SH-SY5Y (cell line): ENCODE measurements around the gene C16orf74.

ENCODE experiments used
- GATA2 ChIP-seq: IDR thresholded peaks from 2 replicates; pipeline ENCODE4 v1.6.1; 2011; ENCODE audit warnings: mild to moderate bottlenecking, low read depth, low read length
- GATA3 ChIP-seq: IDR thresholded peaks from 2 replicates; pipeline ENCODE4 v1.6.1; 2011; ENCODE audit warnings: low read depth, mild to moderate bottlenecking, low read length, moderate library complexity

C16orf74 gene

GRCh38 chr16:85689950-85690320 lies 61.0 kb downstream of the C16orf74 start:
- TF ChIP-seq GATA2 (no peak), GATA3 (no peak)

GRCh38 chr16:85689285-85689949 lies 61.5 kb downstream of the C16orf74 start:
- TF ChIP-seq GATA2 (no peak), GATA3 (no peak)

- TF ChIP-seq GATA2 (no peak), GATA3 (no peak)
These were observed 62.2 kb downstream of the C16orf74 start, which contains the start of gene GINS2 for GRCh38 chr16:85688586-85689284. TSS of gene GINS2 (minus strand) at chr16:85688954. CDS start at chr16:85688898, 56 bp downstream.

GRCh38 chr16:85687651-85688471 lies 63.0 kb downstream of the C16orf74 start:
- TF ChIP-seq GATA3 = no peak
- TF ChIP-seq GATA2 = no peak

GRCh38 chr16:85686912-85687591 lies 63.8 kb downstream of the C16orf74 start:
- TF ChIP-seq GATA2 (no peak), GATA3 (no peak)

- TF ChIP-seq GATA3 (no peak), GATA2 (no peak)
These were observed 65.6 kb downstream of the C16orf74 start for GRCh38 chr16:85685251-85685650.

GRCh38 chr16:85683363-85683762 lies 67.5 kb downstream of the C16orf74 start:
- no peak for TF ChIP-seq GATA3
- no peak for TF ChIP-seq GATA2

GRCh38 chr16:85682516-85682915 lies 68.4 kb downstream of the C16orf74 start:
- TF ChIP-seq GATA3 = no peak
- no peak for TF ChIP-seq GATA2

- no peak for TF ChIP-seq GATA2
- no peak for TF ChIP-seq GATA3
These were observed 69.6 kb downstream of the C16orf74 start for GRCh38 chr16:85681255-85681654.

- TF ChIP-seq GATA3 = no peak
- TF ChIP-seq GATA2 = no peak
These were observed 70.4 kb downstream of the C16orf74 start for GRCh38 chr16:85680352-85680944.

GRCh38 chr16:85679870-85680269 lies 71.0 kb downstream of the C16orf74 start:
- TF ChIP-seq GATA3 (no peak), GATA2 (no peak)

- TF ChIP-seq GATA2 (no peak), GATA3 (no peak)
These were observed 72.1 kb downstream of the C16orf74 start for GRCh38 chr16:85678821-85679220.

- TF ChIP-seq GATA3 (no peak), GATA2 (no peak)
These were observed 72.9 kb downstream of the C16orf74 start for GRCh38 chr16:85678016-85678415.

GRCh38 chr16:85677383-85677967 lies 73.4 kb downstream of the C16orf74 start:
- TF ChIP-seq GATA2 = no peak
- TF ChIP-seq GATA3 = no peak
